VCaP (cell line): ENCODE measurements around the gene SMARCC2.

Experiments
- H3K27ac ChIP-seq: fragments of 450-650 bp; 2 replicates; pipeline ENCODE4 v1.5.1; 2017
- TF ChIP-seq, protein P1 (sequence below): fragments of 450-650 bp; conservative IDR thresholded peaks from 2 replicates; pipeline ENCODE4 v1.5.1; 2017; ENCODE audit warnings: mild to moderate bottlenecking, moderate library complexity

Gene SMARCC2

DNA sequence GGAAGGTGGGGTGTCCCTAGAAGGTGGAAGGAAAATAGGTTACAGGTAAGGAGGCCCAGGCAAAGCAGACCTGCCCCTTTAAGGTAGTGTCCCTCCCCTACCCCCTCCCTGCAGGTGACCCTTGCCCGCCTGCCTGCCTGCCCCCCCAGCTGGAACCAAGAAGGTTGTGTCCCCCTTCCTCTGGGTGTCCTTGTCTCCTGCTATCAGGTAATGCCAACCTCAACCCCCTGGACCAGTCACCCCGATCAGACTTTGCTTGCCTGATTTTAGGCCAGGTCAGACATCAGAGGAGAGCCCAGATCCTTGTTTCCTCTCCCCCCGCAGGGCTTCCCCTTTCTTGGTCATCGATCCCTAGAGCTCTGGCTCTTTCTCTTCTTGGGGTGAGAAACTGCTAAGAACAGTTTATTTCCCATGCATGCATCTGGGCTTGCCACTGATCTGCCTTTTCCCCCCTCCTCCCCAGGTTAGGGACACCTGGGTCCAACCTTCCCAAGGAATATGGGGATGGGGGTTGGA is 40.7 kb upstream of the SMARCC2 start, which contains the start of gene SLC39A5:
TSS of gene SLC39A5 (plus strand) at position 136 of the 516 bp plus-strand sequence. CDS start 1,224 bp downstream, outside the sequence.
- TF ChIP-seq, protein P1, sequence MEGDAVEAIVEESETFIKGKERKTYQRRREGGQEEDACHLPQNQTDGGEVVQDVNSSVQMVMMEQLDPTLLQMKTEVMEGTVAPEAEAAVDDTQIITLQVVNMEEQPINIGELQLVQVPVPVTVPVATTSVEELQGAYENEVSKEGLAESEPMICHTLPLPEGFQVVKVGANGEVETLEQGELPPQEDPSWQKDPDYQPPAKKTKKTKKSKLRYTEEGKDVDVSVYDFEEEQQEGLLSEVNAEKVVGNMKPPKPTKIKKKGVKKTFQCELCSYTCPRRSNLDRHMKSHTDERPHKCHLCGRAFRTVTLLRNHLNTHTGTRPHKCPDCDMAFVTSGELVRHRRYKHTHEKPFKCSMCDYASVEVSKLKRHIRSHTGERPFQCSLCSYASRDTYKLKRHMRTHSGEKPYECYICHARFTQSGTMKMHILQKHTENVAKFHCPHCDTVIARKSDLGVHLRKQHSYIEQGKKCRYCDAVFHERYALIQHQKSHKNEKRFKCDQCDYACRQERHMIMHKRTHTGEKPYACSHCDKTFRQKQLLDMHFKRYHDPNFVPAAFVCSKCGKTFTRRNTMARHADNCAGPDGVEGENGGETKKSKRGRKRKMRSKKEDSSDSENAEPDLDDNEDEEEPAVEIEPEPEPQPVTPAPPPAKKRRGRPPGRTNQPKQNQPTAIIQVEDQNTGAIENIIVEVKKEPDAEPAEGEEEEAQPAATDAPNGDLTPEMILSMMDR = no peak
- H3K27ac ChIP-seq = no peak within 1 kb of the TSS

- TF ChIP-seq, protein P1 = no peak
Measured at GRCh38 chr12:56229082-56229481, 39.8 kb upstream of the SMARCC2 start.

GRCh38 chr12:56224954-56225353 is 35.7 kb upstream of the SMARCC2 start:
- TF ChIP-seq, protein P1 = no peak
- H3K27ac ChIP-seq = peak overlapping the region; percentile 98

More at GRCh38 chr12:56229082-56229481, 39.8 kb upstream of the SMARCC2 start:
- H3K27ac ChIP-seq = no peak overlapping the region

- TF ChIP-seq, protein P1 = peak; percentile 99
- peak within 1 kb of the TSS; percentile 98 for H3K27ac ChIP-seq
Measured at GRCh38 chr12:56224102-56224701, 34.9 kb upstream of the SMARCC2 start, which contains the start of gene NABP2. Gene NABP2 (plus strand): TSS chr12:56224342. CDS start chr12:56224857, 515 bp downstream.

GRCh38 chr12:56223571-56224101 is 34.4 kb upstream of the SMARCC2 start:
- peak overlapping the region; percentile 98 for H3K27ac ChIP-seq
- TF ChIP-seq, protein P1 = no peak

GRCh38 chr12:56222531-56222895 is 33.2 kb upstream of the SMARCC2 start:
- H3K27ac ChIP-seq = peak overlapping the region; percentile 98
- TF ChIP-seq, protein P1 = no peak

- TF ChIP-seq, protein P1 = no peak
- peak within 1 kb of the TSS; percentile 98 for H3K27ac ChIP-seq
Measured at GRCh38 chr12:56221757-56222530, 32.7 kb upstream of the SMARCC2 start, which contains the start of gene RNF41. Gene RNF41 (minus strand): TSS chr12:56221922. CDS start chr12:56214047, 7,875 bp downstream.
